ENCODE results near the gene CSNK2A1. TPM values are rescaled to one million over a fixed set of nuclear protein-coding genes. Genes with fewer than 3 reads are reported as not detected.
A peak's percentile ranks its signal among the peaks of the same experiment; 100 is the strongest.

Gene CSNK2A1
- total and polyA plus RNA-seq, 12 donors, result 18.9 to 192 (median 94.1) TPM

- Histone ChIP-seq H3K4me1 (replicated peaks in 1 of 2) (no peaks in the 10 kb centered on the region), H3K27me3 (peaks cover 4% of the 10 kb centered on the region), H3K9me3 (replicated peaks in 1 of 3) (no peaks in the 10 kb centered on the region), H3K36me3 (replicated peaks in 1 of 2) (no peaks in the 10 kb centered on the region), H3K4me3 (no peak overlapping the region), H3K27ac (no peak overlapping the region)
- 73 to 92% (median 78%) methylated on average over 3 of the region's 3 CpGs for WGBS, 4 donors
- intact Hi-C loops (cut with DNase I), result no loop called here
- TF ChIP-seq, protein P1, sequence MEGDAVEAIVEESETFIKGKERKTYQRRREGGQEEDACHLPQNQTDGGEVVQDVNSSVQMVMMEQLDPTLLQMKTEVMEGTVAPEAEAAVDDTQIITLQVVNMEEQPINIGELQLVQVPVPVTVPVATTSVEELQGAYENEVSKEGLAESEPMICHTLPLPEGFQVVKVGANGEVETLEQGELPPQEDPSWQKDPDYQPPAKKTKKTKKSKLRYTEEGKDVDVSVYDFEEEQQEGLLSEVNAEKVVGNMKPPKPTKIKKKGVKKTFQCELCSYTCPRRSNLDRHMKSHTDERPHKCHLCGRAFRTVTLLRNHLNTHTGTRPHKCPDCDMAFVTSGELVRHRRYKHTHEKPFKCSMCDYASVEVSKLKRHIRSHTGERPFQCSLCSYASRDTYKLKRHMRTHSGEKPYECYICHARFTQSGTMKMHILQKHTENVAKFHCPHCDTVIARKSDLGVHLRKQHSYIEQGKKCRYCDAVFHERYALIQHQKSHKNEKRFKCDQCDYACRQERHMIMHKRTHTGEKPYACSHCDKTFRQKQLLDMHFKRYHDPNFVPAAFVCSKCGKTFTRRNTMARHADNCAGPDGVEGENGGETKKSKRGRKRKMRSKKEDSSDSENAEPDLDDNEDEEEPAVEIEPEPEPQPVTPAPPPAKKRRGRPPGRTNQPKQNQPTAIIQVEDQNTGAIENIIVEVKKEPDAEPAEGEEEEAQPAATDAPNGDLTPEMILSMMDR (IDR thresholded peaks at IDR 0.05), result no peak
- no peak for TF ChIP-seq POLR2A (IDR thresholded peaks at IDR 0.05)
- DNase-seq, result no peak
Observed at GRCh38 chr20:558117-558516, 14.5 kb upstream of the CSNK2A1 start.

DNA sequence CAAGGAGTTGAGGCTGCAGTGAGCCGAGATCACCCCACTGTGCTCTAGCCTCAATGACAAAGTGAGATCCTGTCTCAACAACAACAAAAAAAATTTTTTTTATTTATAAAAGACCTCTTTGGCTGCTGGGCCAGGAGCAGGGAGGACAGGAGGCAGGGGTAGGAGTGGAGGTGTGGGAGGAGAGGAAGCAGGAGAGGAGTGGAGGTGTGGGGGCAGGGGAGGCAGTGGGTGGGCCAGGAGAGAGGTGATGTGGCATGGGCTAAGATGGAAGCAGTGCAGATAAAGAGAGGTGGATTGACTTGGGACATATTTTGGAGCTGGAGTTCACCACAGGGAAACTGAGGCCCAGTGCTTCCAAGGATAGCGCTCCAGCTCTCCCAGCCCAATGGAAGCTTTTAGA is 13.4 kb upstream of the CSNK2A1 start:
- Histone ChIP-seq H3K27ac (no peak overlapping the region), H3K9me3 (replicated peaks in 1 of 3) (no peaks in the 10 kb centered on the region), H3K4me3 (no peak overlapping the region), H3K4me1 (replicated peaks in 1 of 2) (no peaks in the 10 kb centered on the region), H3K27me3 (peaks cover 4% of the 10 kb centered on the region), H3K36me3 (replicated peaks in 1 of 2) (no peaks in the 10 kb centered on the region)
- DNase-seq, result no peak
- WGBS, 4 donors, result 90 to 99% (median 93%) methylated on average over 1 to 2 of the region's 2 CpGs
- intact Hi-C loops (cut with DNase I), result no loop called here
- no peak for TF ChIP-seq POLR2A (IDR thresholded peaks at IDR 0.05)

DNA sequence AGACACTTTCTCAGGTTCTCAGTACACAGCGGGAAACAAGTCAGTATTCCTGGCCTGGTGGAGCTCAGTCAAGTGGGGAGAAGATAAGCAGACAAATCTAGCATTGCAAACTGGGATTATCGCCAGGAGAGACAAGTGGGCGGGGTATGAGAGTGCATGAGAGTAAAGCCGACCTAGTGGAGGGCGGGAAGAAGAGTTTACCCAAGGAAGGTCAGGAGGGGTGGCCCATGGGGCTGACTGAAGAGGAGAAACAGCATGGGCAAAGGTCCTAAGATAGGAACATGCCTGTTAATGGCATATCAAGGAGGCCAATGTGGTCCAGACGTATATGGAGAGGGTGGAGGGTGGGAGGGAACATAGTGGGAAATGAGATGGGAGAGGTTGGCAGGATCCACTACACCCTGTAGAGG is 12.4 kb upstream of the CSNK2A1 start:
- peaks cover 4% of the 10 kb centered on the region for H3K27me3 ChIP-seq
- 30 to 54% (median 35%) methylated on average over 6 of the region's 6 CpGs for WGBS, 4 donors
- no peak for TF ChIP-seq POLR2A (IDR thresholded peaks at IDR 0.05)
- TF ChIP-seq, protein P1 (IDR thresholded peaks at IDR 0.05), result no peak
- H3K36me3 ChIP-seq (replicated peaks in 1 of 2), result no peaks in the 10 kb centered on the region
- H3K4me3 ChIP-seq, result no peak overlapping the region
- no peak overlapping the region for H3K27ac ChIP-seq
- no peaks in the 10 kb centered on the region for H3K4me1 ChIP-seq (replicated peaks in 1 of 2)
- no peaks in the 10 kb centered on the region for H3K9me3 ChIP-seq (replicated peaks in 1 of 3)
- peak in 4 of 7 donors; percentile 16 to 71 (median 45) for DNase-seq
- intact Hi-C loops (cut with DNase I), result no loop called here

DNA sequence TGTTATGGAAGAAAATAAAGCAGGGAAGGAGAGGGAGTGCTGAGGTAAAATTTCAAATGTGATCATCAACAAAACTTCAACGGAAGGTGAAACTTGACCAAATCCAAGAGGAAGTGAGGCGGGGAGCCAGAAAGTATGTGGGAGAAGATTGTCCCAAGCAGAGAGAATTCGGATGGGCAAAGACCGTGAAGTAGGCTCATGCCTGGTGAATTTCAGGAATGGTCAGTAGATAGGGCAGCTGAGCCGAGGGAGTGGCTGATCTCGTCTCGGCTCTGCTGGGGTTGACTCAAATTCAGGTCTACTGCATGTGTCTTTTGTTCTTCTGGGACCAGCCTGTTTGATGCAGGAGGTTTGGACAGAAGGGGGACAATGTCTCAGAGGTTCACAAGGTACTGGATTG is 7.0 kb upstream of the CSNK2A1 start:
- no peak overlapping the region for H3K4me3 ChIP-seq
- no peak overlapping the region for H3K27ac ChIP-seq
- no peak for TF ChIP-seq POLR2A (IDR thresholded peaks at IDR 0.05)
- TF ChIP-seq, protein P1 (IDR thresholded peaks at IDR 0.05), result no peak
- H3K9me3 ChIP-seq (replicated peaks in 1 of 3), result no peaks in the 10 kb centered on the region
- intact Hi-C loops (cut with DNase I), result no loop called here
- DNase-seq, result no peak
- WGBS, 4 donors, result 74 to 83% (median 78%) methylated on average over 7 of the region's 7 CpGs
- H3K27me3 ChIP-seq, result peaks cover 4% of the 10 kb centered on the region
- H3K36me3 ChIP-seq (replicated peaks in 1 of 2), result no peaks in the 10 kb centered on the region
- no peaks in the 10 kb centered on the region for H3K4me1 ChIP-seq (replicated peaks in 1 of 2)

GRCh38 chr20:549722-550496 is 6.3 kb upstream of the CSNK2A1 start:
- WGBS, 4 donors, result 87 to 92% (median 89%) methylated on average over 4 of the region's 4 CpGs
- no peaks in the 10 kb centered on the region for H3K4me1 ChIP-seq (replicated peaks in 1 of 2)
- intact Hi-C loops (cut with DNase I), result no loop called here

More at GRCh38 chr20:549722-550496, 6.3 kb upstream of the CSNK2A1 start:
- Histone ChIP-seq H3K27me3 (peaks cover 4% of the 10 kb centered on the region), H3K36me3 (replicated peaks in 1 of 2) (no peaks in the 10 kb centered on the region), H3K27ac (no peak overlapping the region), H3K9me3 (replicated peaks in 1 of 3) (no peaks in the 10 kb centered on the region), H3K4me3 (no peak overlapping the region)
- no peak for DNase-seq
- TF ChIP-seq, protein P1 (IDR thresholded peaks at IDR 0.05), result no peak

Data from adrenal gland (tissue), 12 donors.